Stimulated activated naive CD8-positive, alpha-beta T cell treated with anti-CD3 and anti-CD28 coated beads, Interleukin-15, Interleukin-2, amounts not matched to agents 100 U/mL and 50 U/mL, for 24 hours (primary cell): ENCODE data around the gene SIGLEC15.
A peak's percentile ranks its signal among the peaks of the same experiment; 100 is the strongest.

Experiments used
- ATAC-seq: fragments of 150-1000 bp; cut with Tn5 transposase; one replicate; pipeline ENCODE4 v1.10.0; 2021
- DNase-seq: peaks from one replicate; pipeline ENCODE4 v3.0.0; 2021

Gene SIGLEC15

GRCh38 chr18:45879681-45880655, 54.5 kb downstream of the SIGLEC15 start:
- peak; percentile 80 for DNase-seq

DNA sequence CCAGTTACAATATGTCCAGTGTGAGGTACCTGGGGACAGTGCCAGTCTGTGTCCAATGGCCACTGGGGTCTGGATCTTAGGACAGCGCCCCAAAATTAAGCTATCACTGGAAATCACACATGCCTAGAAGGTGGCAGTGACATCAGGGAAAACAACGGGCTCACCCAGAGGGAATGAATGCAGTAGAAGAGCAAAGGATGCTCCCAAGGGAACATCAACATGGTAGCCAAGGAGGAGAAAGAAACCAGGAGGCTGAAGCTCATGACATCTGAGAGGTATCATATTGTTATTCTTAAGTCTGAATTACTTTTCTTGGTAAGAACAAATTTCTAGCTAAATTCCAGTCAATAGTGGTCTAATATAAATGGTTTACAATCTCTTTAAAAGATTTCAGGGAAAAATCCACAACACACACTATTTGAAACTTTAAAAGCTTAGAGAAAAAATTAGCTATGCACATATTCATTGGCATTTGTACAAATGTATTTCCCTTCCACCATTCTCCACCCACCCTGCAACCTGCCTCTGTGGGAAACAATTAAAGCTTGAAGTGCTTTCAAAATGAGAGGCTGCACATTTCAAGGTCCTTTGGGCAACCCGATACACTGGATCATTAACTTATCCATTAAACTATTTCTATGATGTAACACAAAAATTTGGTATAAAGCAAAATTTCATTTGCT, 55.5 kb downstream of the SIGLEC15 start:
- DNase-seq, result no peak
- no peak for ATAC-seq

More at GRCh38 chr18:45879681-45880655, 54.5 kb downstream of the SIGLEC15 start:
- ATAC-seq, result peak; percentile 87

DNA sequence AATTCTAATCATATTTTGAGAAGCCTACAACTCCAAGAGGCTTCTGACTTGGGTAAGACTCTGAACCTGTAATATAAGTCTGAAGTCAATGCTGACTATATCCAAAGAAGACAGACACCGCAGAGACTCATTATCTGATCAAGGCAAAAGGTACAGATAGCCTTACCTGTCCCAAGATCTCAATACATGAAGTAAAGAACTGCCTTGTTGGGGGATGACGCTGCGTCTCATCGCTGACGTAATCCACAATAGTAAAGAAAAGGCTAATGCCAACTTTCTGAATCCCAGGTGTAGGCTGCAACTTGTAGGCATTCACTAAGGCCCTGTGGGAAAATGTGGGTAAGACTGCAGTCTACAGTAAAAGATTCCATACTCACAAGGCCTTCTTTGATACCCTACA, 62.1 kb downstream of the SIGLEC15 start:
- no peak for ATAC-seq
- no peak for DNase-seq

GRCh38 chr18:45889419-45890064, 64.1 kb downstream of the SIGLEC15 start:
- ATAC-seq (no peak), DNase-seq (no peak)

DNA sequence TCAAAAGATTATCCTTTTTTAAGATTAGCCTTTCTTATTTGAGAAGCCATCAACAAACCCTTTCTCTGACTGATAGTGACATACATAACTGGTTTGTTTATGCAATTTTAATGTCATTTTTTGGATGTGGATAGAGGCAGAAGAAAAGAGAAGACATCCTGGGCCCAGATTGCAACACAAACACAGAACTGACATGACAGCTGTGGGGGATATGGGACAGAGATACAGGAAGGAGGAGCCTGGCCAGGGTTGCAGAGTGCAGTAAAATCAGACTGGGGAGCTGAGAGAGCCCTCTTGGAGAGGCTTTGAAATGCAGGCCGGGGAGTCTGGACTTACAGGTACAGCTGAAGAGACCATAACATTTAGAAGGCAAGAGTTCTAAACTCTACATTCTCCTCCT, 65.1 kb downstream of the SIGLEC15 start:
- no peak for DNase-seq
- no peak for ATAC-seq

- DNase-seq (no peak), ATAC-seq (no peak)
Measured at GRCh38 chr18:45891806-45892205, 66.3 kb downstream of the SIGLEC15 start.
